HepG2 (cell line): ENCODE measurements around the gene AOX1. TPM values are rescaled to one million over a fixed set of nuclear protein-coding genes. Genes with fewer than 3 reads are reported as not detected.

Source experiments
- ARNTL ChIP-seq: sonication (generic); formaldehyde crosslinking; IDR thresholded peaks from 2 replicates; pipeline ENCODE4 v1.4.0; 2020; ENCODE audit warnings: mild to moderate bottlenecking, missing genetic modification reagents
- CEBPB ChIP-seq: IDR thresholded peaks from 2 replicates; pipeline ENCODE4 v1.6.1; 2011; ENCODE audit warnings: low read depth, low read length, improper control_type of control experiment, borderline replicate concordance
- HMG20B ChIP-seq: conservative IDR thresholded peaks from 2 replicates; pipeline ENCODE4 v1.6.1; 2016; ENCODE audit warnings: missing genetic modification reagents, missing compliant biosample characterization
- KAT8 ChIP-seq: IDR thresholded peaks from 2 replicates; pipeline ENCODE4 v1.6.1; 2016; ENCODE audit warnings: missing genetic modification reagents, missing compliant biosample characterization
- KDM5A ChIP-seq: fragments of 200-600 bp; sonication (generic); IDR thresholded peaks from 2 replicates; pipeline ENCODE4 v1.7.0; 2018; ENCODE audit warnings: antibody characterized with exemption, mild to moderate bottlenecking, low read length, borderline replicate concordance
- KDM6A ChIP-seq: IDR thresholded peaks from 2 replicates; pipeline ENCODE4 v1.6.1; 2016; ENCODE audit warnings: low read depth
- MZF1 ChIP-seq: sonication (generic); formaldehyde crosslinking; IDR thresholded peaks from 2 replicates; pipeline ENCODE4 v1.8.1; 2023; ENCODE audit warnings: mild to moderate bottlenecking, missing genetic modification reagents, borderline replicate concordance
- NFKBIZ ChIP-seq: IDR thresholded peaks from 2 replicates; pipeline ENCODE4 v1.6.1; 2018; ENCODE audit warnings: missing genetic modification reagents, missing compliant biosample characterization
- NFYC ChIP-seq: IDR thresholded peaks from 2 replicates; pipeline ENCODE4 v1.6.1; 2016; ENCODE audit warnings: missing genetic modification reagents, missing compliant biosample characterization
- PRPF4 ChIP-seq: fragments of 200-400 bp; formaldehyde crosslinking; IDR thresholded peaks from 2 replicates; pipeline ENCODE4 v1.6.1; 2016; ENCODE audit warnings: low read length, low read depth; ENCODE audit not compliant: poor library complexity, severe bottlenecking
- RCOR2 ChIP-seq: IDR thresholded peaks from 2 replicates; pipeline ENCODE4 v1.6.1; 2016; ENCODE audit warnings: missing biosample characterization, missing genetic modification reagents
- RELA ChIP-seq: sonication (generic); formaldehyde crosslinking; IDR thresholded peaks from 2 replicates; pipeline ENCODE4 v1.4.0; 2020; ENCODE audit warnings: missing genetic modification reagents
- SKI ChIP-seq: fragments of 450-650 bp; IDR thresholded peaks from one replicate; pipeline ENCODE4 v1.6.1; 2018; ENCODE audit warnings: mild to moderate bottlenecking; ENCODE audit not compliant: partially characterized antibody
- SMARCC2 ChIP-seq: fragments of 450-650 bp; IDR thresholded peaks from 2 replicates; pipeline ENCODE4 v1.6.1; 2017; ENCODE audit warnings: antibody characterized with exemption, mild to moderate bottlenecking
- STAT5B ChIP-seq: sonication (generic); formaldehyde crosslinking; IDR thresholded peaks from 2 replicates; pipeline ENCODE4 v1.4.0; 2020; ENCODE audit warnings: missing genetic modification reagents
- TAF1 ChIP-seq: sonication (generic); formaldehyde crosslinking; IDR thresholded peaks from 2 replicates; pipeline ENCODE4 v1.4.0; 2020; ENCODE audit warnings: missing genetic modification reagents
- ZBTB21 ChIP-seq: sonication (generic); formaldehyde crosslinking; IDR thresholded peaks from 2 replicates; pipeline ENCODE4 v1.4.0; 2020; ENCODE audit warnings: missing genetic modification reagents
- ZFYVE20 ChIP-seq: sonication (generic); formaldehyde crosslinking; IDR thresholded peaks from 2 replicates; pipeline ENCODE4 v1.8.0; 2023; ENCODE audit warnings: low read depth, mild to moderate bottlenecking, moderate library complexity, missing genetic modification reagents, borderline replicate concordance
- ZNF205 ChIP-seq: IDR thresholded peaks from 2 replicates; pipeline ENCODE4 v1.6.1; 2018; ENCODE audit warnings: missing biosample characterization, missing genetic modification reagents
- ZNF335 ChIP-seq: sonication (generic); formaldehyde crosslinking; IDR thresholded peaks from 2 replicates; pipeline ENCODE4 v1.4.0; 2020; ENCODE audit warnings: missing genetic modification reagents
- ZNF496 ChIP-seq: sonication (generic); formaldehyde crosslinking; IDR thresholded peaks from 2 replicates; pipeline ENCODE4 v1.8.1; 2023; ENCODE audit warnings: mild to moderate bottlenecking, moderate library complexity, missing genetic modification reagents; ENCODE audit not compliant: insufficient replicate concordance
- ZNF605 ChIP-seq: sonication (generic); formaldehyde crosslinking; IDR thresholded peaks from 2 replicates; pipeline ENCODE4 v1.8.0; 2022; ENCODE audit warnings: mild to moderate bottlenecking, missing genetic modification reagents
- ZNF615 ChIP-seq: sonication (generic); formaldehyde crosslinking; IDR thresholded peaks from 2 replicates; pipeline ENCODE4 v1.5.0; 2020; ENCODE audit warnings: mild to moderate bottlenecking, missing genetic modification reagents, borderline replicate concordance
- ZNF652 ChIP-seq: IDR thresholded peaks from 2 replicates; pipeline ENCODE4 v1.6.1; 2016; ENCODE audit warnings: low read depth, borderline replicate concordance
- ZNF780A ChIP-seq: sonication (generic); formaldehyde crosslinking; IDR thresholded peaks from 2 replicates; pipeline ENCODE4 v1.8.0; 2022; ENCODE audit warnings: mild to moderate bottlenecking, missing genetic modification reagents, moderate library complexity
- ZNF790 ChIP-seq: sonication (generic); formaldehyde crosslinking; IDR thresholded peaks from 2 replicates; pipeline ENCODE4 v1.8.0; 2022; ENCODE audit warnings: missing genetic modification reagents, mild to moderate bottlenecking, borderline replicate concordance
- ZNF816 ChIP-seq: sonication (generic); formaldehyde crosslinking; IDR thresholded peaks from 2 replicates; pipeline ENCODE4 v1.8.0; 2022; ENCODE audit warnings: missing genetic modification reagents, mild to moderate bottlenecking, borderline replicate concordance
- ZSCAN30 ChIP-seq: sonication (generic); formaldehyde crosslinking; IDR thresholded peaks from 2 replicates; pipeline ENCODE4 v1.5.0; 2020; ENCODE audit warnings: mild to moderate bottlenecking, missing genetic modification reagents
- ZZZ3 ChIP-seq: sonication (generic); formaldehyde crosslinking; IDR thresholded peaks from 2 replicates; pipeline ENCODE4 v1.4.0; 2020; ENCODE audit warnings: missing genetic modification reagents, mild to moderate bottlenecking, borderline replicate concordance
- polyA plus RNA-seq, 8 experiments: library from polyadenylated mRNA; depleted of rRNA in 3 of 8; stranded (reverse) in 7 of 8; unstranded in 1 of 8; fragments of >200 nt; fragmentation: Illumina TruSeq in 4 of 8; extraction: Trizol in 4 of 8; gene quantifications; 2 replicates each; pipeline versions ENCODE4 v1.2.1 to v1.2.3, GENCODE V29; 2011 to 2016; ENCODE audit warnings: low read depth in 4 of 8, missing spikeins in 1 of 8, mixed read lengths in 1 of 8; ENCODE audit not compliant: insufficient read depth in 1 of 8
- total RNA-seq, 5 experiments: library from RNA; depleted of rRNA; stranded (reverse); fragments of >200 nt; fragmentation: Illumina TruSeq; extraction: Trizol; gene quantifications; 2 replicates each; pipeline ENCODE4 v1.2.3, GENCODE V29; 2016; ENCODE audit warnings: low read depth in 1 of 5
- TF ChIP-seq, protein P1 (sequence below): sonication (generic); formaldehyde crosslinking; IDR thresholded peaks from 2 replicates; pipeline ENCODE4 v1.5.1; 2020; ENCODE audit warnings: mild to moderate bottlenecking, missing genetic modification reagents, moderate library complexity
- TF ChIP-seq, protein P2 (sequence below): sonication (generic); formaldehyde crosslinking; conservative IDR thresholded peaks from 2 replicates; pipeline ENCODE4 v1.8.0; 2022; ENCODE audit warnings: low read depth, missing genetic modification reagents

AOX1 gene
- total and polyA plus RNA-seq, 2 of the 13 experiments (the other 11 are each of a cell fraction or from before 2014, with no cell fraction given) = 9.2 to 18.0 TPM

DNA sequence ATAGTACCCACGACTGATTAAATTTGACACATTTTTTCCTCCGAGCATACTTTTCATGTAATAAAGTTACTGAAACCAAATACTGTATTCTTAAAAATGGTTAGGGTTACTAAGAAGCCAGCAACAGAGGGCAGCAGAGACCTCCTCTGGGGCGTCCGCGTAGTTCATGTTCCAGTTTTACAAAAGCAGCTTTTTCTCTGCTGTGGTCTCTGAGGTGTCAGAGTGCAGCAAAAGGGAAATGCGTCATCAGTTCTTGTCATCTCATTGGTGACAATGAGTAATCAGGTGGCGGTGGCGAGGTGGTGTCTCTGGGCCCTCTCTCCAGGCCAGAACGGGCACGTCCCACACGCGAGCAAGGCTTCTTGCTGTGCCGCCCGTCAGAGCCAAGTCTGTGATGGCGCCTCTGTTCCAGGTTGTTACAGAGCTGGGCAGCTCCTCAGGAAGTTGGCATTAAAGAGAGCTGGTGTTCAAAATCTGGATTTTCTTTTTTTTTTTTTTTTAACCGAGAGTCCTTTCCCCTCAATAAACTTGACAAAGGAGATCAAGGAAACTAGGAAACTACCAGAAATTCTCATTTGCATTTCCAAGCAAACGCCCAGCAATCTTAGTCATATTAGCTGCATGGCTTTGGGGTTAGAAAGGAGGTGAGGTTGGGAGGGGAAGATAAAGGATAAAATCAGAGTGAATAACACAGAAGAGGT, 127.3 kb downstream of the AOX1 start (continued):
- TF ChIP-seq KDM5A (peak; percentile 44; the same call in 1 of the 2 replicates), SMARCC2 (peak; percentile 9; the same call in 1 of the 2 replicates), ZNF615 (CRISPR knock-in tag) (no peak), ZNF780A (CRISPR knock-in tag) (0 out of 2 replicates have a peak, but pooled peaks have one; percentile 25), RCOR2 (peak; percentile 82), ZNF816 (CRISPR knock-in tag) (peak; percentile 75; the same call in 1 of the 2 replicates), CEBPB (no peak), ZNF605 (peak; percentile 87), MZF1 (CRISPR knock-in tag) (no peak), ZNF496 (CRISPR knock-in tag) (no peak), SKI (no peak), ZNF335 (CRISPR knock-in tag) (peak; percentile 86), TAF1 (peak; percentile 73), HMG20B (no peak), ZNF652 (no peak; the same call in 1 of the 2 replicates), ZSCAN30 (CRISPR knock-in tag) (no peak), STAT5B (CRISPR knock-in tag) (0 out of 2 replicates have a peak, but pooled peaks have one; percentile 59), ZNF790 (CRISPR knock-in tag) (0 out of 2 replicates have a peak, but pooled peaks have one; percentile 49), ZBTB21 (peak; percentile 98), PRPF4 (no peak), ZNF205 (CRISPR knock-in tag) (peak; percentile 86; the same call in 1 of the 2 replicates), NFYC (peak; percentile 78), KDM6A (CRISPR knock-in tag) (no peak), RELA (no peak), KAT8 (CRISPR knock-in tag) (peak; percentile 92), ZFYVE20 (CRISPR knock-in tag) (no peak), NFKBIZ (CRISPR knock-in tag) (0 out of 2 replicates have a peak, but pooled peaks have one; percentile 39), ARNTL (CRISPR knock-in tag) (no peak), ZZZ3 (CRISPR knock-in tag) (no peak)
- TF ChIP-seq, protein P1, sequence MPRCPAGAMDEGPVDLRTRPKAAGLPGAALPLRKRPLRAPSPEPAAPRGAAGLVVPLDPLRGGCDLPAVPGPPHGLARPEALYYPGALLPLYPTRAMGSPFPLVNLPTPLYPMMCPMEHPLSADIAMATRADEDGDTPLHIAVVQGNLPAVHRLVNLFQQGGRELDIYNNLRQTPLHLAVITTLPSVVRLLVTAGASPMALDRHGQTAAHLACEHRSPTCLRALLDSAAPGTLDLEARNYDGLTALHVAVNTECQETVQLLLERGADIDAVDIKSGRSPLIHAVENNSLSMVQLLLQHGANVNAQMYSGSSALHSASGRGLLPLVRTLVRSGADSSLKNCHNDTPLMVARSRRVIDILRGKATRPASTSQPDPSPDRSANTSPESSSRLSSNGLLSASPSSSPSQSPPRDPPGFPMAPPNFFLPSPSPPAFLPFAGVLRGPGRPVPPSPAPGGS (CRISPR knock-in tag) = no peak
- TF ChIP-seq, protein P2, sequence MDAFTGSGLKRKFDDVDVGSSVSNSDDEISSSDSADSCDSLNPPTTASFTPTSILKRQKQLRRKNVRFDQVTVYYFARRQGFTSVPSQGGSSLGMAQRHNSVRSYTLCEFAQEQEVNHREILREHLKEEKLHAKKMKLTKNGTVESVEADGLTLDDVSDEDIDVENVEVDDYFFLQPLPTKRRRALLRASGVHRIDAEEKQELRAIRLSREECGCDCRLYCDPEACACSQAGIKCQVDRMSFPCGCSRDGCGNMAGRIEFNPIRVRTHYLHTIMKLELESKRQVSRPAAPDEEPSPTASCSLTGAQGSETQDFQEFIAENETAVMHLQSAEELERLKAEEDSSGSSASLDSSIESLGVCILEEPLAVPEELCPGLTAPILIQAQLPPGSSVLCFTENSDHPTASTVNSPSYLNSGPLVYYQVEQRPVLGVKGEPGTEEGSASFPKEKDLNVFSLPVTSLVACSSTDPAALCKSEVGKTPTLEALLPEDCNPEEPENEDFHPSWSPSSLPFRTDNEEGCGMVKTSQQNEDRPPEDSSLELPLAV (CRISPR knock-in tag) = no peak
